Tibial artery (tissue), 4 donors: Measurements from ENCODE around the gene UNC5A.

Source experiments
- DNase-seq, 2 donors: peaks; one replicate each; pipeline ENCODE4 v3.0.0-alpha.2; 2019
- H3K27ac ChIP-seq, 2 donors: fragments of 200-600 bp; sonication (generic) in 1 of 2; 1 replicate in 1 of 2; 2 replicates in 1 of 2; pipeline ENCODE4 v1.5.1; 2018 to 2019; ENCODE audit warnings: mild to moderate bottlenecking in 1 of 2
- H3K27me3 ChIP-seq, 2 donors: fragments of 200-600 bp; sonication (generic) in 1 of 2; one replicate each; pipeline versions ENCODE4 v1.5.1 to v1.6.0; 2016 to 2019
- H3K36me3 ChIP-seq, 3 donors: fragments of 200-600 bp; sonication (generic) in 2 of 3; one replicate each; pipeline ENCODE4 v1.5.1; 2016 to 2019; ENCODE audit warnings: mild to moderate bottlenecking in 2 of 3
- H3K4me1 ChIP-seq, 4 donors: fragments of 200-600 bp; sonication (generic) in 2 of 4; 1 replicate in 3 of 4; 2 replicates in 1 of 4; pipeline ENCODE4 v1.5.1; 2016 to 2019
- H3K4me3 ChIP-seq, 2 donors: fragments of 200-600 bp; sonication (generic) in 1 of 2; 1 replicate in 1 of 2; 2 replicates in 1 of 2; pipeline ENCODE4 v1.5.1; 2018 to 2019; ENCODE audit warnings: mild to moderate bottlenecking in 2 of 2
- H3K9me3 ChIP-seq, 3 donors: fragments of 200-600 bp; sonication (generic) in 1 of 3; one replicate each; pipeline ENCODE4 v1.5.1; 2016 to 2019
- intact Hi-C: fragments of 100-400 bp; cut with DNase I; formaldehyde crosslinking; loops from one replicate; pipeline ENCODE4 v1.15.0; 2023; ENCODE audit warnings: low total_unique reads
- TF ChIP-seq, protein P1 (sequence below), 2 experiments: fragments of 200-600 bp in 1 of 2; fragments of 450-650 bp in 1 of 2; IDR thresholded peaks; one replicate each; pipeline ENCODE4 v1.5.1; 2017 to 2019; ENCODE audit warnings: antibody characterized with exemption in 2 of 2, mild to moderate bottlenecking in 1 of 2, moderate library complexity in 1 of 2

Gene UNC5A

DNA sequence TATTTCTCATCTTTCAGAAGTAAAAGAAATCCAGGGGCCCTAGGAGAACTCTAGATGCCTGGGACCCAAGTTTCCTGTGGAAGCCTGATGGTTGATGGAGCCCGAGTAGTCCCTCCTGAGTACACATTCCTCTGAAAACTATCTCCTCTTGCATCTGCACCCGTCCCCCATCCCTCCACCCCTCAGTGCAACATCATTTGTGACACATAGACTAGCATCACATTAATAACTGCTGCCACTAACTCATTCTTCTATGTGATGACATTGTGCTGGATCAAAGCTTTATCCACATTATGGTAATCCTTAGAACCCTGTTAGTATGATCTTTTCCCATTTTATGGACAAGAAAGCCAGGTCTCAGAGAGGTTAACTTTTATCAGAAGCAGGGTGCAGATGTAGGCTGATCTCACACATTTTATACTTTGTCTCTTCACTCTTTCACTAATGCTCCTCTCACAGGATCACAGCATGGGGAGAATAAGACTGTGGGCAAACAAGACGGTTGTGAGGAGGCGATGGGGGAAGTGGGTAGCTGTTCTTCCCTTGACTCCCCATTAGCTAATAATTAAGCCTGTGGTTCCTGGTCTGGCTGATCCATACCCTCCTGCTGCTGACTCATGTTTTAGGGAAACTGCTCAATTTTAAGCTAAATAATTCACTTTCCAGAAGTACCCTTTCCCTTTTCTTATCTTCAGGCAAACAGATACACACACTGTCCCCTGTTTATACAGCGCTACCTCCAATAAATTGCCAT lies 92.7 kb downstream of the UNC5A start:
- Histone ChIP-seq H3K27ac (no peak overlapping the region), H3K36me3 (peaks cover 51 to 62% (median 58%) of the 10 kb centered on the region in 3 donors), H3K27me3 (no peaks in the 10 kb centered on the region), H3K4me3 (no peak overlapping the region), H3K4me1 (no peaks in the 10 kb centered on the region), H3K9me3 (no peaks in the 10 kb centered on the region)
- TF ChIP-seq, protein P1, sequence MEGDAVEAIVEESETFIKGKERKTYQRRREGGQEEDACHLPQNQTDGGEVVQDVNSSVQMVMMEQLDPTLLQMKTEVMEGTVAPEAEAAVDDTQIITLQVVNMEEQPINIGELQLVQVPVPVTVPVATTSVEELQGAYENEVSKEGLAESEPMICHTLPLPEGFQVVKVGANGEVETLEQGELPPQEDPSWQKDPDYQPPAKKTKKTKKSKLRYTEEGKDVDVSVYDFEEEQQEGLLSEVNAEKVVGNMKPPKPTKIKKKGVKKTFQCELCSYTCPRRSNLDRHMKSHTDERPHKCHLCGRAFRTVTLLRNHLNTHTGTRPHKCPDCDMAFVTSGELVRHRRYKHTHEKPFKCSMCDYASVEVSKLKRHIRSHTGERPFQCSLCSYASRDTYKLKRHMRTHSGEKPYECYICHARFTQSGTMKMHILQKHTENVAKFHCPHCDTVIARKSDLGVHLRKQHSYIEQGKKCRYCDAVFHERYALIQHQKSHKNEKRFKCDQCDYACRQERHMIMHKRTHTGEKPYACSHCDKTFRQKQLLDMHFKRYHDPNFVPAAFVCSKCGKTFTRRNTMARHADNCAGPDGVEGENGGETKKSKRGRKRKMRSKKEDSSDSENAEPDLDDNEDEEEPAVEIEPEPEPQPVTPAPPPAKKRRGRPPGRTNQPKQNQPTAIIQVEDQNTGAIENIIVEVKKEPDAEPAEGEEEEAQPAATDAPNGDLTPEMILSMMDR (IDR thresholded peaks at IDR 0.05), result no peak
- intact Hi-C loops, result no loop called here
- DNase-seq, result no peak

DNA sequence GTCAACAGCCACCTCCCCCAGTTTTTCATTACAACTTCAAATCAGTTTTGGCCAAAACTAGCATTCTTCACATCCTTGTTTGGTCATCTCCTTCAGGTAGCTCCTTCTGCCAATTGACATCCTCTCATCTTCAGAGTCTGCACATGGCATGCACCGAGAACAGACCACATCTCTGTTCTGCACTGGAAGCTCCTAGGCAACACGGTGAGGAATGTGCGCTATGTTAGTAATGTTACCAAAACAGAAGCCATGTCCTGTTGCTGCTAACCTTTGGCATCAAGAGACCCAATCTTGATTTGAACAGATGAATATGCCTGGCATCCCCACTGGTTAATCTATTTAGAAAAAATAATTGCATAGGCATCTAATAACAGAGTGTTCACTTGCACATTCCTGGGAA lies 93.9 kb downstream of the UNC5A start:
- TF ChIP-seq, protein P1 (IDR thresholded peaks at IDR 0.05), result no peak
- DNase-seq, result no peak
- intact Hi-C loops, result no loop called here
- Histone ChIP-seq H3K27me3 (no peaks in the 10 kb centered on the region), H3K4me1 (no peaks in the 10 kb centered on the region), H3K4me3 (no peak overlapping the region), H3K9me3 (no peaks in the 10 kb centered on the region), H3K36me3 (peaks cover 55 to 74% (median 62%) of the 10 kb centered on the region in 3 donors), H3K27ac (no peak overlapping the region)

DNA sequence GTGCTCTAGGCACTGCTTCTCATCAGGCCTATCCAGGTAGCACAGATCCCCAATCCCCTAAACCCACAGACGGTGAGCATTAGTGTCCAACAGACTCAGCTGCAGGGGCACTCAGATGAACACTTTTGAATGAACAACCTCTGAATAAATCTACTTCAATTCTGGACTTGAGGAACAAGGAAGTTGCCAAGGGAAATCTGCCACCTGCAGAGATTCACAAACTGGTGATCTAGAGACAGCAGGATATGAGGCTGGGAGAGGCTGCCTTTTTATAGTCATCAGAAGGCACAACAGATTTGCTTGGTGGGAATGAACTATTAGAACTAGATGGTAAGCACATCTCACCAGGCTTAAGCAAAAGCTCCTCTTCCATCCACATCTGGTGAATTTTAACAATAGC lies 95.8 kb downstream of the UNC5A start:
- peaks cover 55 to 86% (median 62%) of the 10 kb centered on the region in 3 donors for H3K36me3 ChIP-seq
- H3K4me3 ChIP-seq, result no peak overlapping the region
- no peaks in the 10 kb centered on the region for H3K27me3 ChIP-seq
- intact Hi-C loops, result no loop called here
- TF ChIP-seq, protein P1 (IDR thresholded peaks at IDR 0.05), result no peak
- DNase-seq, result no peak
- no peaks in the 10 kb centered on the region for H3K4me1 ChIP-seq
- H3K9me3 ChIP-seq, result no peaks in the 10 kb centered on the region
- H3K27ac ChIP-seq, result no peak overlapping the region

DNA sequence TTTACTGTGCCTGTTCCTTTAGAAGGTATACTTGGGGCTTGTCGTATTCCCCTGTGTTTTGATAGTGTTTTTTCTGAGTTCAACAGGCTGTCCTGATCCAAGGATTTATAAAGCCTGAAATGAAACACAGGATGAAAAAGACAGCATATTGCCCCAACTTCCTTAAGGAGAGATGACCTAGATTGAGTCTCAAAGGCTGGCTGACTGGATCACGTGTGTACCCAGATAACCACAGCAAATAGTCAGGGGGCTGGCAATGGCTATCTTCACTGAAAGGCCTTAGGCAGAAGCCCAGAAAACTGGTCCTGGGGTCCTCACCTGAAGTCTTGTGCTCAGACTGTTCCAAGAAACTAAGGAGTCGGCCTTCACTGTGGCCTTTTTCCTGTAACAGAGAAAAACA lies 96.4 kb downstream of the UNC5A start:
- TF ChIP-seq, protein P1 (IDR thresholded peaks at IDR 0.05), result no peak
- Histone ChIP-seq H3K4me1 (no peaks in the 10 kb centered on the region), H3K27ac (no peak overlapping the region), H3K27me3 (no peaks in the 10 kb centered on the region), H3K4me3 (no peak overlapping the region), H3K9me3 (no peaks in the 10 kb centered on the region), H3K36me3 (peaks cover 55 to 88% (median 62%) of the 10 kb centered on the region in 3 donors)
- DNase-seq, result no peak
- intact Hi-C loops, result no loop called here

DNA sequence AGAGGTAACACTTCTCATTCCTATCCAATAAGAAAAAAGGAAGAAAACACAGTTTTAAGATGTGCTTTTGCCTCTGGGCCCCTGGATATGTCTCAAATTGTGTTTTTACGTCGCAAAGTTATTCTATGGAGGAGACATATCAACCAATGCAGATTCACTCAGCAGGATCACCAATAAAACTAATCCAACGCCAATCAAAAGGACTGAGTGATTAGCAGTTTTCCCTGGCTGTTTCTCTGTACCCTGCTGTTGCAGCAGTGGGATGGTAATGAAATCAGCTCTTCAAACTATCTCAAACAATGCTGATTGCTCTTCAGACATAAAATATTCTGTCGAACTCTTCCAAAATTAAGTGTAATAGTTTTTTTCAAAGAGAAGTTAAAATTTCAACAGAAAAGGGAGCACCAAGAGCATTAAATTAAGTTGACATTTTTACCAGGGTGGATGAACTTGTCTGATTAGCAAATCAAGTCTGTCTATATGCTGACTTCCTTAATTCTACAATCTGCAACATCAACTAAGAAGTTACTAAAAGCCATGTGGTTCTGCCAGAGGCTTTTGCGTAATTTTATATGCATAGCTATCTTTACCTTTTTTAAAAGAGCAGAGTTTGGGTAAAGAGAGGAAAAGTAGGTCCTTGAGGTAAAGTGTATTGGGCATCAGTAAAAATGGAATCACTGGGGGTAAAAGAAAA lies 98.5 kb downstream of the UNC5A start:
- H3K4me3 ChIP-seq, result no peak overlapping the region
- H3K4me1 ChIP-seq, result no peaks in the 10 kb centered on the region
- intact Hi-C loops, result no loop called here
- no peaks in the 10 kb centered on the region for H3K9me3 ChIP-seq
- peaks cover 46 to 69% (median 47%) of the 10 kb centered on the region in 3 donors for H3K36me3 ChIP-seq
- DNase-seq, result no peak
- TF ChIP-seq, protein P1 (IDR thresholded peaks at IDR 0.05), result no peak
- H3K27me3 ChIP-seq, result no peaks in the 10 kb centered on the region
- no peak overlapping the region for H3K27ac ChIP-seq
